22Rv1 (cell line): ENCODE measurements around the gene CEL.

Experiments used
- ZFX ChIP-seq: fragments of 450-650 bp; IDR thresholded peaks from 2 replicates; pipeline ENCODE4 v1.6.1; 2017; ENCODE audit warnings: antibody characterized with exemption, borderline replicate concordance
- TF ChIP-seq, protein P1 (sequence below): fragments of 450-650 bp; IDR thresholded peaks from 2 replicates; pipeline ENCODE4 v1.5.1; 2017; ENCODE audit warnings: mild to moderate bottlenecking

DNA sequence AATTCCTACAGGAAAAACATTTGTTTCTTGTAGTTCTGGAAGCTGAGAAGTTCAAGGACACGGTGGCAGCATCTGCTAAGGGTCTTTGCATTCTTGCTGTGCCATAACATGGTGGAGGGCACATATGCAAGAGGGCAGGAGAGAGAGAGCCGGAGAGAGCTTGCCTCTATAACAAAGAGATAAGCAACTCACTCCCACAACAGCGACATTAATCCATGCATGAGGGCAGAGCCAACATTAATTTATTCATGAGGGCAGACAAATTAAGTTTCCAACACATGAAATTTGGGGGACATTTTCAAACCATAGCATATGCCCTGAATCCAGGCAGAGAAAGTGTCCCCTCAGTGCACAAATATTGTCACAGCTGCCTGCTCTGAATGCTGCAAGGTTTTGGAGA lies 35.4 kb upstream of the CEL start:
- TF ChIP-seq, protein P1, sequence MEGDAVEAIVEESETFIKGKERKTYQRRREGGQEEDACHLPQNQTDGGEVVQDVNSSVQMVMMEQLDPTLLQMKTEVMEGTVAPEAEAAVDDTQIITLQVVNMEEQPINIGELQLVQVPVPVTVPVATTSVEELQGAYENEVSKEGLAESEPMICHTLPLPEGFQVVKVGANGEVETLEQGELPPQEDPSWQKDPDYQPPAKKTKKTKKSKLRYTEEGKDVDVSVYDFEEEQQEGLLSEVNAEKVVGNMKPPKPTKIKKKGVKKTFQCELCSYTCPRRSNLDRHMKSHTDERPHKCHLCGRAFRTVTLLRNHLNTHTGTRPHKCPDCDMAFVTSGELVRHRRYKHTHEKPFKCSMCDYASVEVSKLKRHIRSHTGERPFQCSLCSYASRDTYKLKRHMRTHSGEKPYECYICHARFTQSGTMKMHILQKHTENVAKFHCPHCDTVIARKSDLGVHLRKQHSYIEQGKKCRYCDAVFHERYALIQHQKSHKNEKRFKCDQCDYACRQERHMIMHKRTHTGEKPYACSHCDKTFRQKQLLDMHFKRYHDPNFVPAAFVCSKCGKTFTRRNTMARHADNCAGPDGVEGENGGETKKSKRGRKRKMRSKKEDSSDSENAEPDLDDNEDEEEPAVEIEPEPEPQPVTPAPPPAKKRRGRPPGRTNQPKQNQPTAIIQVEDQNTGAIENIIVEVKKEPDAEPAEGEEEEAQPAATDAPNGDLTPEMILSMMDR: no peak
- TF ChIP-seq ZFX: no peak
